ENCODE results near the gene TMEM233.

TMEM233 gene

GRCh38 chr12:119578112-119578511 lies 15.5 kb upstream of the TMEM233 start:
- Histone ChIP-seq H3K36me3 (replicated peaks) (no peaks in the 10 kb centered on the region), H3K27me3 (replicated peaks) (no peaks in the 10 kb centered on the region), H3K4me3 (ENCODE audit: low read depth, low read length) (no peak overlapping the region), H3K27ac (no peak overlapping the region)
- no peak for TF ChIP-seq CTCF (IDR thresholded peaks at IDR 0.05; ENCODE audit: low read depth, low read length, missing control alignments)
- in situ Hi-C loops (cut with HindIII; ENCODE audit: low pct_ligation_motif_present, low sequenced_read_pairs) = no loop called here
- no peak for DNase-seq

- Histone ChIP-seq H3K36me3 (replicated peaks) (no peaks in the 10 kb centered on the region), H3K27ac (no peak overlapping the region), H3K27me3 (replicated peaks) (peaks cover 8% of the 10 kb centered on the region), H3K4me3 (ENCODE audit: low read depth, low read length) (no peak overlapping the region)
- in situ Hi-C loops (cut with HindIII; ENCODE audit: low pct_ligation_motif_present, low sequenced_read_pairs) = no loop called here
- DNase-seq = no peak
- no peak for TF ChIP-seq CTCF (IDR thresholded peaks at IDR 0.05; ENCODE audit: low read depth, low read length, missing control alignments)
Measured at GRCh38 chr12:119589097-119589496, 4.5 kb upstream of the TMEM233 start.

- Histone ChIP-seq H3K27me3 (replicated peaks) (peaks cover 13% of the 10 kb centered on the region), H3K36me3 (replicated peaks) (no peaks in the 10 kb centered on the region), H3K27ac (no peak overlapping the region), H3K4me3 (ENCODE audit: low read depth, low read length) (no peak overlapping the region)
- no peak for DNase-seq
- in situ Hi-C loops (cut with HindIII; ENCODE audit: low pct_ligation_motif_present, low sequenced_read_pairs) = no loop called here
- TF ChIP-seq CTCF (IDR thresholded peaks at IDR 0.05; ENCODE audit: low read depth, low read length, missing control alignments) = no peak
Measured at GRCh38 chr12:119589634-119590033, 3.9 kb upstream of the TMEM233 start.

- peaks cover 20% of the 10 kb centered on the region for H3K27me3 ChIP-seq (replicated peaks)
- no peaks in the 10 kb centered on the region for H3K36me3 ChIP-seq (replicated peaks)
- H3K27ac ChIP-seq = no peak overlapping the region
- H3K4me3 ChIP-seq (ENCODE audit: low read depth, low read length) = no peak overlapping the region
- no peak for TF ChIP-seq CTCF (IDR thresholded peaks at IDR 0.05; ENCODE audit: low read depth, low read length, missing control alignments)
- DNase-seq = peak; percentile 3
- in situ Hi-C loops (cut with HindIII; ENCODE audit: low pct_ligation_motif_present, low sequenced_read_pairs) = no loop called here
Measured at GRCh38 chr12:119592232-119592631, 1.3 kb upstream of the TMEM233 start.

GRCh38 chr12:119594399-119594730 lies 791 bp downstream of the TMEM233 start:
- H3K27ac ChIP-seq = no peak overlapping the region
- H3K4me3 ChIP-seq (ENCODE audit: low read depth, low read length) = no peak overlapping the region
- in situ Hi-C loops (cut with HindIII; ENCODE audit: low pct_ligation_motif_present, low sequenced_read_pairs) = no loop called here
- peaks cover 20% of the 10 kb centered on the region for H3K27me3 ChIP-seq (replicated peaks)
- no peak for TF ChIP-seq CTCF (IDR thresholded peaks at IDR 0.05; ENCODE audit: low read depth, low read length, missing control alignments)
- DNase-seq = no peak
- no peaks in the 10 kb centered on the region for H3K36me3 ChIP-seq (replicated peaks)

GRCh38 chr12:119594772-119595445 lies 1.3 kb downstream of the TMEM233 start:
- Histone ChIP-seq H3K4me3 (ENCODE audit: low read depth, low read length) (peak overlapping the region; percentile 9), H3K36me3 (replicated peaks) (no peaks in the 10 kb centered on the region), H3K27me3 (replicated peaks) (peaks cover 20% of the 10 kb centered on the region), H3K27ac (no peak overlapping the region)
- TF ChIP-seq CTCF (IDR thresholded peaks at IDR 0.05; ENCODE audit: low read depth, low read length, missing control alignments) = no peak
- in situ Hi-C loops (cut with HindIII; ENCODE audit: low pct_ligation_motif_present, low sequenced_read_pairs) = no loop called here
- DNase-seq = no peak

Measured in brain microvascular endothelial cell (primary cell).